CD4-positive, alpha-beta T cell treated with Interleukin-15 for 4 hours (primary cell): Measurements from ENCODE around the gene MRPS34.
"Not testable (repeated sequence)": the region's sequence is repeated elsewhere in the genome, so short reads cannot be mapped to it uniquely, and the experiment has no call there.

ENCODE experiments used
- DNase-seq: peaks from one replicate; pipeline ENCODE4 v3.0.0-alpha.2; 2020; ENCODE audit warnings: low spot score

MRPS34 gene

GRCh38 chr16:1749152-1750117, 23.5 kb downstream of the MRPS34 start:
- no peak for DNase-seq

- no peak for DNase-seq
Observed at GRCh38 chr16:1747934-1748333, 25.0 kb downstream of the MRPS34 start.

GRCh38 chr16:1746693-1747195, 26.2 kb downstream of the MRPS34 start:
- no peak for DNase-seq

- no peak for DNase-seq
Observed at GRCh38 chr16:1745900-1746692, 26.8 kb downstream of the MRPS34 start.

- no peak for DNase-seq
Observed at GRCh38 chr16:1745181-1745899, 27.6 kb downstream of the MRPS34 start.

- DNase-seq = no peak
Observed at GRCh38 chr16:1744338-1744840, 28.5 kb downstream of the MRPS34 start.

- DNase-seq = no peak
Observed at GRCh38 chr16:1743376-1744337, 29.3 kb downstream of the MRPS34 start.

GRCh38 chr16:1741553-1742165, 31.3 kb downstream of the MRPS34 start:
- DNase-seq = no peak

- no peak for DNase-seq
Observed at GRCh38 chr16:1740781-1741490, 32.0 kb downstream of the MRPS34 start.

GRCh38 chr16:1740234-1740633, 32.7 kb downstream of the MRPS34 start:
- no peak for DNase-seq

- no peak for DNase-seq
Observed at GRCh38 chr16:1734816-1735215, 38.1 kb downstream of the MRPS34 start.

- no peak for DNase-seq
Observed at GRCh38 chr16:1734123-1734522, 38.8 kb downstream of the MRPS34 start.

GRCh38 chr16:1732551-1732987, 40.4 kb downstream of the MRPS34 start:
- not testable (repeated sequence) for DNase-seq

- DNase-seq = no peak
Observed at GRCh38 chr16:1732071-1732470, 40.9 kb downstream of the MRPS34 start.

GRCh38 chr16:1731603-1732002, 41.3 kb downstream of the MRPS34 start:
- DNase-seq = no peak

- no peak for DNase-seq
Observed at GRCh38 chr16:1731073-1731472, 41.9 kb downstream of the MRPS34 start.

- DNase-seq = no peak
Observed at GRCh38 chr16:1729445-1729844, 43.5 kb downstream of the MRPS34 start.

GRCh38 chr16:1729026-1729425, 43.9 kb downstream of the MRPS34 start:
- DNase-seq = no peak
